Measurements from ENCODE around the gene RIC8B.

The RIC8B gene

DNA sequence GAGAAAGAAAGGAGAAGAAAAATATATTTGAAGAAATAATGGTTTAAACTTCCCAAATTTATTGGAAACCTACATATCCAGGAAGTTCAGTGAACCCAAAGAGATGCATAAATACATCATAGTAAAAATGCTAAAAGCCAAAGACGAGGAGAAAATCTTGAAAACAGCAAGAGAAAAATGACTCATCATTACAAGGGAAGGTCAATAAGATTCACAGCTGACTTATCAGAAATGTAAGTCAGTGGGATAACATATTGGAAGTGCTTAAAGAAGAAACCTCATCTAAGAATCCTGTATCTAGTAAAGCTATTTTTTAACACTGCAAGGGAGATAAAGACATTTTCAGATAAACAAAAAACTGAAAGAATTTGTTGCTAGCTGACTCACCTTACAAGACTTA lies 19.9 kb downstream of the RIC8B start:
- intact Hi-C loops (cut with DNase I): no loop called here
- DNase-seq: no peak

- intact Hi-C loops (cut with DNase I): no loop called here
- no peak for DNase-seq
These were observed 26.8 kb downstream of the RIC8B start for GRCh38 chr12:106801167-106801708.

- intact Hi-C loops (cut with DNase I): no loop called here
- no peak for DNase-seq
These were observed 27.5 kb downstream of the RIC8B start for GRCh38 chr12:106801830-106802533.

- no peak for DNase-seq
- intact Hi-C loops (cut with DNase I): no loop called here
These were observed 30.2 kb downstream of the RIC8B start for GRCh38 chr12:106804668-106805067.

DNA sequence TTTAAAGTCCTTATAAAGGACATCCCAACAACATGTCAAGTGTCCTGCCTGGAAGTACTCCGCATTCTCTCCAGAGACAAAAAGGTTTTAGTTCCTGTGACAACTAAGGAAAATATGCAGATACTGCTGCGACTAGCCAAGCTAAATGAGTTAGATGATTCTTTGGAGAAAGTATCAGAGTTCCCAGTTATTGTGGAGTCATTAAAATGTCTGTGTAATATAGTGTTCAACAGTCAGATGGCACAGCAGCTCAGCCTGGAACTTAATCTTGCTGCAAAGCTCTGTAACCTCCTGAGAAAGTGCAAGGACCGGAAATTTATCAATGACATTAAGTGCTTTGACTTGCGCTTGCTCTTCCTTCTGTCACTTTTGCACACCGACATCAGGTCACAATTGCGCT lies 40.2 kb downstream of the RIC8B start:
- no peak for DNase-seq
- intact Hi-C loops (cut with DNase I): no loop called here

DNA sequence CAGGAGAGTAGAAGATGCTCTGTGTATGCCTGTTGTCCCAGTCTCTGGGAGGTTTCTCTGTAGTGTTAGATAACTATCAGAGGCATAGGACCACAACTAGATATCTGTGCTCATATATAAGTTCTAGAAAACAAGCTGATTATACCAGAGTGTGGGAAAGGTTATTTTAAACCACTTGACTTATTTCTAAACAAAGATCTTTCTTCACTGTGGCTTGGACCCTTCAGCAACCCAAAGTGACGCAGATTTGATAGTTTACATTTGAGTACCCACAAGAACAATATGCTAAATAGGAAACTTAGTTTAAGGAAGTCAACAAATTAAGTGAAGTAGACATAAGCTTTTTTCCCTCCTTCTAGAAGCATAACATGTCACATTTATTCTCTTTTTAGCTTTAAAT lies 41.3 kb downstream of the RIC8B start:
- DNase-seq: no peak
- intact Hi-C loops (cut with DNase I): no loop called here

DNA sequence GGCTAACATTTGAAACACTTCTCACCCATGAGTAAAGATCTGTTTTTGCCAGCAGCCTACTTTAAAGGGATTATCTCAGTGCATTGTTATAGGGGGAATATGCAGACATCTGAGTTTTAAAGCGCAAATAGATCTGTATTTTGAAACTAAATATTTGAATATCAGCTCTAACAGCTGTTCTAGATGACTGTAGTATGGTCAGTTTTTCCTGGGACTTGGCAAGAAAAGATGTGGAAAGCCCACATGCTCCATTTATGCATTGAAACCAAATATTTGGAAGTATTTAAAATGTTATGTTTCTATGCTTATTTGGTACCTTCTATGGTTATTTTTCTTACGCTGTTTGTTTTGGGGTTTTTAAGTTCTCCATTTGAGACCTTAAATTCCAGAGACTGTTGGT lies 41.7 kb downstream of the RIC8B start:
- DNase-seq: no peak
- intact Hi-C loops (cut with DNase I): no loop called here

DNA sequence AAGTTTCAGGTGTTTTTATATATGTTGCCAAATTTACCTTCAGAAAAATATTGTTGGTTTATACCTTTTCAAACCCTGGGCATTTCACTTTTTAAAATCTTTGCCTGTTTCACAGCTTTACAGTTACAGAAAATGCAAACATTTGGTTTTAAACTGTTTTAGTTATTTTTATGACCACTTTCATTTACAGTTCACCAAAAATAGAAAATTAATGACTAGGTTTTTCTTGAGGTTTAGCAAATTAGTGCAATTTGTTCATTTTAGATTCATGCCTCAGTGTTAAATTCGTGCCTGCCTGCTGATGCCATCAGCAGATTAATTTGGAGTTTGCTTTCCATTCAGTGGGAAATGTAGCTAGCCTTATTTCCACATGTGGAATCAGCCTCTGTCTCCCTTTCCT lies 45.5 kb downstream of the RIC8B start:
- DNase-seq: no peak
- intact Hi-C loops (cut with DNase I): no loop called here

GRCh38 chr12:106831699-106832098 lies 57.2 kb downstream of the RIC8B start:
- intact Hi-C loops (cut with DNase I): no loop called here
- no peak for DNase-seq

DNA sequence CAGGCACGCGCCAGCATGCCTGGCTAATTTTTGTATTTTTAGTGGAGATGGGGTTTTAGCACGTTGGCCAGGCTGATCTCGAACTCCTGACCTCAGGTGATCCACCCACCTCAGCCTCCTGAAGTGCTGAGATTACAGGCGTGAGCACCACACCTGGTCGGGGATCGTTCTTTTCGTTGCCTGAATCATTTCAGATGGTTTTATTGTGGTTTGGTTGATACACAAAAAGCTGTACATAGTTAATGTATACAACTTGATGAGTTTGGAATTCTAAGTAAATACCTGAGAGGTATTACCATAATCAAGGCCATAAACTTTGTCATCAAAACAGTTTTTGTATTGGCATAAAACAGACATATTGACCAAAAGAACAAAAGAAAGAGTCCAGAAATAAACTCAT lies 63.3 kb downstream of the RIC8B start:
- intact Hi-C loops (cut with DNase I): no loop called here
- peak in 1 of 10 donors; percentile 47 for DNase-seq

DNA sequence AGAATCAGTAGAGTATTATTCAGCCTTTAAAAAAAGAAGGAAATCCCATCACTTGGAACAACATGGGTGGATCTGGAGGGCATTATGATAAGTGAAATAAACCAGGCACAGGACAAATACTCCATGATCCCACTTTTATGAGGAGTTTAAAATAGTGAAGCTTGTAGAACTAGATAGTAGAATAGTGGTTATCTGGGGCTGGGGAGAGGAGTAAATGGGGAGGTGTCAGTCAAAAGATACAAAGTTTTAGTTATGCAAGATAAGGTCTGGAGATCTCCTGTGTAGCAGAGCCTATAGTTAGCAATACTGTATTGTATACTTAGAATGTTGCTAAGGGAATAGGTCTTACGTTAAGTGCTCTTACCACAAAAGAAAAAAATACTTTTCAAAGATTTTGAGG lies 64.9 kb downstream of the RIC8B start:
- intact Hi-C loops (cut with DNase I): no loop called here

GRCh38 chr12:106840243-106840642 lies 65.8 kb downstream of the RIC8B start:
- no peak for DNase-seq
- intact Hi-C loops (cut with DNase I): no loop called here

More for the DNA sequence above, 64.9 kb downstream of the RIC8B start:
- DNase-seq: no peak

GRCh38 chr12:106841510-106842302 lies 67.2 kb downstream of the RIC8B start:
- intact Hi-C loops (cut with DNase I): loop anchor here (1.0 kb wide), 1 partner anchor 455 kb away; no protein-coding TSS in a partner anchor
- DNase-seq: peak in 4 of 10 donors; percentile 19 to 37 (median 22)

- intact Hi-C loops (cut with DNase I): no loop called here
These were observed 71.4 kb downstream of the RIC8B start for GRCh38 chr12:106845902-106846301.

DNA sequence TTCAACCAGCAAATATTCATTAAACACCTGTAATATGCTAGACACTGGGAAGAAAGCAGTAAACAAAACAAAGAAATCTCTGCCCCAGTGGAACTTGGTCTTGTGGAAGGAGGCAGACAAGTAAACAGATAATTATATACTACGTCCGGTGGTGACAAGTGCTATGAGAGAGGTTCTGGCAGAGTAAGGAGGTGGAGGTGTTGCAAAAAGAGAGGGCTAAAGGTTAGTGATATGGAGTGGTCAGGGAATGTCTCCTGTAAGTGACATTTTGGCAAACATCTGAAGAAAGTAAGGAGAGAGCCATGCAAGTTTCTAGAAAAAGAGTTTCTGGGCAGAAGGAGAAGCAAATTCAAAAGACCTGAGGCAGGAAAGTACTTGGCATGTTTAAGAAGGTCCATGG lies 73.4 kb downstream of the RIC8B start:
- no peak for DNase-seq
- intact Hi-C loops (cut with DNase I): no loop called here

More at GRCh38 chr12:106845902-106846301, 71.4 kb downstream of the RIC8B start:
- DNase-seq: no peak

DNA sequence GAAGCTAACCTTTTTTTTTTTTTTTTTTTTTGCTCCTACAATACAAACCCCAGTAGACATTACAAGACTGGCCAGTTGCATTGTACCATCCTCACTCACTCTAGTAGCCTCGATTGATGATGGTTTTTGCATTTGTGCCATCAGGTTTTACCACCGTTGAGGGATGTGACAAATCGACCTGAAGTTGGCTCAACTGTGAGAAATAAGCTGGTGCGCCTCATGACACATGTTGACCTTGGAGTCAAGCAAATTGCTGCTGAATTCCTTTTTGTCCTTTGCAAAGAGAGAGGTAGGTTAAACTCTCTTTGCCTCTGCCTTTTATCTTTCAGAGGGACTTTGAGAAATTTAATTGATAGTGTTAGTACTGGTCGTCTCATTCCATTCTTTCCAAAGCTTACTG lies 76.8 kb downstream of the RIC8B start:
- DNase-seq: no peak
- intact Hi-C loops (cut with DNase I): no loop called here

DNA sequence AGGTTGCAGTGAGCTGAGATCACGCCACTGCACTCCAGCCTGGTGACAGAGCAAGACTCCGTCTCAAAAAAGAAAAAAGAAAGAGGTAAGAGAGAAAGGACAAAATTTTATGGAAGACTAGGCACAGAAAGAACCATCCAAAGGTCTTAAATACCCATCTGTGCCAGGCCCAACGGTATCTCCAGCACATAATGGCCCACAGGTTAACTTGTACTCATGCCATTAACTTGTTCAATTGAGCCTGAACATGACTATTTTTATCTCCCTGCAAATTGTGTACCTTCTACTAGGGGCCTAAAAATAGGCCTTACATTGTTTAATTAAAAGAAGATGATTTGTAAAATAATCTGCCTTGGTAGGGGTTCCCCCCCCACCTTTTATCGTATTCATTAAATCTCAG lies 80.2 kb downstream of the RIC8B start:
- no peak for DNase-seq
- intact Hi-C loops (cut with DNase I): no loop called here

DNA sequence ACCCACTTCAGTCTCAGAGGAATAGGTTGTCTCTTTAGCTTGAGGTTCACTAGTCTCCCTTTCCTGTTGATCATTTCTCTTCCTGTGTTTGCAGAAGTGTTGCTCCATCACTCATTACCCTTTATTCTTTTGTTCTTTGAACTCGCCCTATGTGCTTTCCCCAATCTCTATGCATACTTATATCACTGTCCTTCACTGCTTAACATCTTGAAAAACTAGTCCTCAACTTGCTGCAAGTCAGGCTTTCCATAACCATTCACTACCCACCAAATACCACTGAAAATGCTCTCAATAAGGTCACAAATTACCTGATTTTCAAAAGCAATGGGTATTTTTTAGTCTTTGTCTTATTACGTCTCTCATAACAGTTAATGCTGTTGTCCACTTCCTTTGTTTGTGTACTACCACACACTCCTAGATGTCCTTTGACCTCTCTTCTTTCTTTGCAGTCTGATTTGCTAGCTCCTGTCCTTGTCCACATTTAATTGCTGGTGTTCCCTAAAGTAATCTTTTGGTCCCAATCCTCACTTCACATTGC lies 80.8 kb downstream of the RIC8B start:
- no peak for DNase-seq
- intact Hi-C loops (cut with DNase I): no loop called here

DNA sequence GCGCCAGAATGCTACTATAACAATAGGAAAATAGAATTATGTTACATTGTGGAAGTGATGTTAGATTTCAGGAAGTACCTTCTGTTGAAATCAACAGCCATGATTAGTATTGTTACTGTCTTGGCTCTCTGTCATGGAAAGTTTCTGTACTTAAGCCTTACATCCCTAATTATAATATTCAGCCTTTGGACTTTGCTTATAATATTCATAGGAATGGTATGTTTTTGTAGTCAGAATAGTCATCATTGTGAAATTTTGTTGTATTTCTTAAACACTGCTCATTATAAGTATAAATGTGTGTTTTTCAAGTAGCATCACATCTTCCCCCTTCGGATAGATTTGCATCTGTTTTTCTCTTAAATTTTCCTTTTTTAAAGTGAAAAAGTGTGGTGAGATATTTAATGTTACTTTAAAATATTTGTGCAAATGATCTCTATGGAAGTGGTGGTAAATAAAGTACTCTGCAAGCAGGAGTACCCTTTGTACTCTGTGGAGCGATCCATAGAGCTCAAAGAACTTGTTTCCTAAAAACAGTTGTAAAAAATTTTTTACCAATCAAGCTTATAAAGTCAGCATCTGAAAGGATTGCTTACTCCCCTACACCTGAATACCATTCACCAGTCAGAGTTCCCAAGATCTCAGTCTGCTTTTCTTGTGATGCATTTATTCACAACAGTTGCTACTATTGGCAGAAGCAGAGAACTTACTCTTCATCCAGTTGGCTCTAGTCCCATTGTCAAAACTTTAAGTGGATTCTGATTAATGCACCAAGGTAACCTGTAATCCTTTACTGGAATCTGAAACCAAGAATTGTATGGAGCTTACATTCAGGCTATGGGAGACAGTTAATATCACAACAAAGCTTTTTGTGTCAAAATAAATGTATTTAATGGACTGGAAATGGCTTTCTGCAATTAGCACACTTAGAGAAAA lies 87.8 kb downstream of the RIC8B start:
- no peak for DNase-seq
- intact Hi-C loops (cut with DNase I): no loop called here

DNA sequence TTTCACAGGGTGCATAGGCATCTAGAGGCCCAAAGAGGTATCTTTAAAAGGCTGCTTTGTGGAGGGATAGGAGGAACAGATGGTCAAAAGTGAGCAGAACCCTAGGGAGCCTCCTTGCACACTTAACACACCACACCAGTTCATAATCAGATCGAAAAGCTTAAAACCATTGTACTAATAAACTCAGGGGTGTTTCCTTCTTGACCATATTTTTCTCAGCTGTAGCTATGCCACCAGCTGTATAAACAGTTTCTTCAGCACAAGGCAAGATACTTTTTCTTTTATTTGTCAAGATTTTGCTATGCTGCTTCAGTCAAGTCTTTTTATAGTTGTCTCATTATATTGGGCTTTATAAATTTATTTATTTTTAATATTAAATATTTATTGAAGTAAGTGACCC lies 88.7 kb downstream of the RIC8B start:
- intact Hi-C loops (cut with DNase I): no loop called here
- no peak for DNase-seq
